PFSK-1 (cell line): ENCODE results near the gene NELFB.

Experiments
- POLR2AphosphoS5 ChIP-seq: IDR thresholded peaks from 2 replicates; pipeline ENCODE4 v1.6.1; 2012; ENCODE audit warnings: low read depth, mild to moderate bottlenecking, control low read depth, low read length, moderate library complexity
- TAF1 ChIP-seq: IDR thresholded peaks from 2 replicates; pipeline ENCODE4 v1.6.1; 2012; ENCODE audit warnings: low read length, control low read depth, borderline replicate concordance; ENCODE audit not compliant: insufficient read depth
- TF ChIP-seq, protein P1 (sequence below), 2 experiments: IDR thresholded peaks; 2 replicates each; pipeline versions ENCODE4 v1.6.1 to v1.8.0; 2011 to 2012; ENCODE audit warnings: low read depth in 2 of 2, low read length in 2 of 2, control low read depth in 1 of 2, inconsistent platforms in 1 of 2, mild to moderate bottlenecking in 1 of 2, moderate library complexity in 1 of 2; ENCODE audit not compliant: insufficient read depth in 1 of 2

DNA sequence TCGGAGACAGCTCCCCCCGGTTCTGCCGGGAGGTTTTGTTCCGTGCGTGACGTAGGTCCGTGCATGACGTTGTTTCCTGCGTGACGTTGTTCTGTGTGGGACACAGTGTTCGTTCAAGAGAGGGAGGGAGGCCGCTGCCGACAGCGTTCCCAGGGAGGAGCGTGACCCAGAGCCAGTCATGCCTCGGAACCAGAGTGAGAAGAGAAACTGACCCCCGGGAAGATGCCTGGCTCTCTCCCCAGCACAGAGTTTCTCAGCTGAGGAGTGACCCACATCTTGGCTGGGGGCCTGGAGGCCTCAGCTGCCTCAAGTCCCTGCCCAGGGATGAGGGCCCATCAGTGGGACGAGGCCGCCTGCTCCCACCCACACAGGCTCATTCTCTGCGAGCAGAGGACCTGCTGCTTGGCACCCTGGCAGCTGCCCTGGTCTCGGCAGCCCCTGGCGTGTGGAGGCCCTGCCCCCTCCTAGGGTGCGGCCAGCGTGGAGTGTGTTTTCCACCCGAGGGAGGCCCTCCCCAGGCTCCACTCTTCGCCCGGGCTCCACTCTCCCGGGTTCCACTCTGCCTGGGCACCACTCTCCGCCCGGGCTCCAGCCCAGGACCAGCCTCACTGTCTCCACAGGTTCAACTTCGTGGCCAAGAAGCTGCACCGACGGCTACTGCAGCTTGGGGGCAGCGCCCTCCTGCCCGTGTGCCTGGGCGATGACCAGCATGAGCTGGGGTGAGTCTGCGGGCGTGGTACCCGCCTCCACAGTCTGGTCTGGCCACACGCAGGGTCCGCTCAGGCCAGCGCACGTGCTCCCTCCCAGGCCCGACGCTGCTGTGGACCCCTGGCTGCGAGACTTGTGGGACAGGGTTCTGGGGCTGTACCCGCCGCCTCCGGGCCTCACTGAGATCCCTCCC is 41.7 kb upstream of the NELFB start:
- TF ChIP-seq TAF1 (no peak), POLR2AphosphoS5 (no peak)
- TF ChIP-seq, protein P1, sequence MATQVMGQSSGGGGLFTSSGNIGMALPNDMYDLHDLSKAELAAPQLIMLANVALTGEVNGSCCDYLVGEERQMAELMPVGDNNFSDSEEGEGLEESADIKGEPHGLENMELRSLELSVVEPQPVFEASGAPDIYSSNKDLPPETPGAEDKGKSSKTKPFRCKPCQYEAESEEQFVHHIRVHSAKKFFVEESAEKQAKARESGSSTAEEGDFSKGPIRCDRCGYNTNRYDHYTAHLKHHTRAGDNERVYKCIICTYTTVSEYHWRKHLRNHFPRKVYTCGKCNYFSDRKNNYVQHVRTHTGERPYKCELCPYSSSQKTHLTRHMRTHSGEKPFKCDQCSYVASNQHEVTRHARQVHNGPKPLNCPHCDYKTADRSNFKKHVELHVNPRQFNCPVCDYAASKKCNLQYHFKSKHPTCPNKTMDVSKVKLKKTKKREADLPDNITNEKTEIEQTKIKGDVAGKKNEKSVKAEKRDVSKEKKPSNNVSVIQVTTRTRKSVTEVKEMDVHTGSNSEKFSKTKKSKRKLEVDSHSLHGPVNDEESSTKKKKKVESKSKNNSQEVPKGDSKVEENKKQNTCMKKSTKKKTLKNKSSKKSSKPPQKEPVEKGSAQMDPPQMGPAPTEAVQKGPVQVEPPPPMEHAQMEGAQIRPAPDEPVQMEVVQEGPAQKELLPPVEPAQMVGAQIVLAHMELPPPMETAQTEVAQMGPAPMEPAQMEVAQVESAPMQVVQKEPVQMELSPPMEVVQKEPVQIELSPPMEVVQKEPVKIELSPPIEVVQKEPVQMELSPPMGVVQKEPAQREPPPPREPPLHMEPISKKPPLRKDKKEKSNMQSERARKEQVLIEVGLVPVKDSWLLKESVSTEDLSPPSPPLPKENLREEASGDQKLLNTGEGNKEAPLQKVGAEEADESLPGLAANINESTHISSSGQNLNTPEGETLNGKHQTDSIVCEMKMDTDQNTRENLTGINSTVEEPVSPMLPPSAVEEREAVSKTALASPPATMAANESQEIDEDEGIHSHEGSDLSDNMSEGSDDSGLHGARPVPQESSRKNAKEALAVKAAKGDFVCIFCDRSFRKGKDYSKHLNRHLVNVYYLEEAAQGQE (IDR thresholded peaks at IDR 0.05; ENCODE audit: insufficient read depth in 1 of 2, low read depth in 2 of 2, low read length in 2 of 2), result no peak
